ENCODE data around the gene PKD2L1. TPM values are rescaled to one million over a fixed set of nuclear protein-coding genes. Genes with fewer than 3 reads are reported as not detected.

Gene PKD2L1
- total and polyA plus RNA-seq, 2 donors (not counting 1 experiment from before 2014, with no cell fraction given) = 0.37 TPM; not detected in 1

- peak; percentile 95 for ATAC-seq (ENCODE audit: low read depth)
- peak; percentile 92 for DNase-seq
- no peak for TF ChIP-seq EZH2 (IDR thresholded peaks at IDR 0.05; ENCODE audit: borderline replicate concordance, insufficient read depth, low read depth, low read length, poor library complexity, severe bottlenecking)
- TF ChIP-seq CTCF (IDR thresholded peaks at IDR 0.05) = no peak
- peak within 1 kb of the TSS; percentile 91 for H3K4me3 Mint-ChIP-seq
- no peaks in the 10 kb centered on the region for H3K27me3 Mint-ChIP-seq
- Histone ChIP-seq H3K4me3 (ENCODE audit: control extremely low read depth in 1 of 5, extremely low read depth in 1 of 5, insufficient read depth in 1 of 5, low read depth in 2 of 5, low read length in 4 of 5) (peak within 1 kb of the TSS; percentile 62 to 74 (median 72)), H3K4me1 (ENCODE audit: control insufficient read depth in 2 of 2, insufficient read depth in 2 of 2, low read length in 2 of 2) (peaks cover 14 to 23% of the 10 kb centered on the region in 2 donors), H3K27ac (ENCODE audit: low read length in 2 of 2) (peak within 1 kb of the TSS; percentile 64 to 85), H3K27me3 (replicated peaks in 1 of 4; ENCODE audit: control extremely low read depth in 1 of 4, control insufficient read depth in 3 of 4, insufficient read depth in 4 of 4, low read length in 3 of 4) (peaks cover 0 to 8% (median 0%) of the 10 kb centered on the region in 4 experiments), H3K9ac (ENCODE audit: low read length) (peak within 1 kb of the TSS; percentile 75), H4K20me1 (ENCODE audit: control insufficient read depth, insufficient read depth, low read length, poor library complexity, severe bottlenecking) (no peaks in the 10 kb centered on the region), H3K4me2 (replicated peaks; ENCODE audit: low read depth, low read length, poor library complexity, severe bottlenecking) (peak within 1 kb of the TSS; percentile 86), H3K36me3 (replicated peaks in 1 of 2; ENCODE audit: control extremely low read depth in 1 of 2, control insufficient read depth in 1 of 2, extremely low read depth in 1 of 2, insufficient read depth in 2 of 2, low read length in 1 of 2) (peaks cover 0 to 2% of the 10 kb centered on the region in 2 experiments), H3K79me2 (ENCODE audit: control insufficient read depth, insufficient read depth, low read length) (no peaks in the 10 kb centered on the region), H3K9me3 (ENCODE audit: control extremely low read depth in 1 of 3, control insufficient read depth in 2 of 3, insufficient read depth in 1 of 3, low read length in 2 of 3) (no peaks in the 10 kb centered on the region), H2AFZ (ENCODE audit: insufficient read depth, low read depth, low read length, poor library complexity, severe bottlenecking) (peak within 1 kb of the TSS; percentile 87)
- peaks cover 22% of the 10 kb centered on the region for H3K4me1 Mint-ChIP-seq
- POLR2A ChIA-PET = interaction anchor here (0.7 to 1.2 kb wide), 2 partner anchors 20 to 26 kb away, joined by 4 to 20 read pairs; no protein-coding TSS in a partner anchor
- under 1% methylated on average over 67 of the region's 73 CpGs for WGBS (ENCODE audit: insufficient coverage)
- intact Hi-C loops (cut with micrococcal nuclease) = loop anchor here (1.0 to 5.0 kb wide), 5 partner anchors 20 to 190 kb away; partner anchors contain the start of genes ERLIN1 and HIF1AN
- no peaks in the 10 kb centered on the region for H3K9me3 Mint-ChIP-seq (ENCODE audit: insufficient read depth)
- peak within 1 kb of the TSS; percentile 78 for H3K27ac Mint-ChIP-seq
- CTCF ChIA-PET = interaction anchor here (0.9 to 12.4 kb wide), 8 partner anchors 9 to 189 kb away, joined by 3 to 218 read pairs (median 5); partner anchors contain the start of genes HIF1AN and PKD2L1
Measured at GRCh38 chr10:100346765-100347567, 16.9 kb upstream of the PKD2L1 start, which contains the start of gene SCD. Gene SCD (plus strand): TSS chr10:100347233. CDS start chr10:100347505, 272 bp downstream.

Measured in B cell (primary cell).